ENCODE results near the gene OTUD7B.

Gene OTUD7B

GRCh38 chr1:150006881-150007421 is 3.6 kb downstream of the OTUD7B start:
- TF ChIP-seq CTCF (IDR thresholded peaks at IDR 0.05; ENCODE audit: borderline replicate concordance, control extremely low read depth, extremely low read depth, insufficient read depth, missing control alignments) = no peak
- DNase-seq (ENCODE audit: low spot score) = no peak
- in situ Hi-C loops (cut with MboI; ENCODE audit: low sequenced_read_pairs, unreplicated experiment) = no loop called here

- no peak for TF ChIP-seq CTCF (IDR thresholded peaks at IDR 0.05; ENCODE audit: borderline replicate concordance, control extremely low read depth, extremely low read depth, insufficient read depth, missing control alignments)
- in situ Hi-C loops (cut with MboI; ENCODE audit: low sequenced_read_pairs, unreplicated experiment) = no loop called here
- no peak for DNase-seq (ENCODE audit: low spot score)
Observed at GRCh38 chr1:150005606-150006005, 4.9 kb downstream of the OTUD7B start.

- no peak for TF ChIP-seq CTCF (IDR thresholded peaks at IDR 0.05; ENCODE audit: borderline replicate concordance, control extremely low read depth, extremely low read depth, insufficient read depth, missing control alignments)
- DNase-seq (ENCODE audit: low spot score) = no peak
- in situ Hi-C loops (cut with MboI; ENCODE audit: low sequenced_read_pairs, unreplicated experiment) = no loop called here
Observed at GRCh38 chr1:150003801-150004200, 6.7 kb downstream of the OTUD7B start.

GRCh38 chr1:150002217-150002616 is 8.3 kb downstream of the OTUD7B start:
- TF ChIP-seq CTCF (IDR thresholded peaks at IDR 0.05; ENCODE audit: borderline replicate concordance, control extremely low read depth, extremely low read depth, insufficient read depth, missing control alignments) = no peak
- in situ Hi-C loops (cut with MboI; ENCODE audit: low sequenced_read_pairs, unreplicated experiment) = no loop called here

GRCh38 chr1:150001415-150001814 is 9.1 kb downstream of the OTUD7B start:
- in situ Hi-C loops (cut with MboI; ENCODE audit: low sequenced_read_pairs, unreplicated experiment) = no loop called here
- TF ChIP-seq CTCF (IDR thresholded peaks at IDR 0.05; ENCODE audit: borderline replicate concordance, control extremely low read depth, extremely low read depth, insufficient read depth, missing control alignments) = no peak
- no peak for DNase-seq (ENCODE audit: low spot score)

More at GRCh38 chr1:150002217-150002616, 8.3 kb downstream of the OTUD7B start:
- no peak for DNase-seq (ENCODE audit: low spot score)

- in situ Hi-C loops (cut with MboI; ENCODE audit: low sequenced_read_pairs, unreplicated experiment) = no loop called here
- DNase-seq (ENCODE audit: low spot score) = peak; percentile 49
- TF ChIP-seq CTCF (IDR thresholded peaks at IDR 0.05; ENCODE audit: borderline replicate concordance, control extremely low read depth, extremely low read depth, insufficient read depth, missing control alignments) = no peak
Observed at GRCh38 chr1:149997585-149998262, 12.8 kb downstream of the OTUD7B start.

All from GM13976 (cell line).